Astrocyte of the spinal cord (primary cell): ENCODE measurements around the gene PACRG.

Source experiments
- DNase-seq: peaks from one replicate; pipeline ENCODE4 v3.0.0; 2011; ENCODE audit warnings: low read depth, low spot score
- H3K4me3 ChIP-seq: 2 replicates; pipeline ENCODE4 v1.5.1; 2011; ENCODE audit warnings: low read depth, mild to moderate bottlenecking, low read length, moderate library complexity
- in situ Hi-C: cut with HindIII; loops from 2 replicates; pipeline ENCODE4 v1.10.0; 2017; ENCODE audit warnings: low sequenced_read_pairs
- TF ChIP-seq, protein P1 (sequence below): IDR thresholded peaks from 2 replicates; pipeline ENCODE4 v1.5.1; 2012; ENCODE audit warnings: low read depth, mild to moderate bottlenecking, low read length, inconsistent platforms

The PACRG gene

DNA sequence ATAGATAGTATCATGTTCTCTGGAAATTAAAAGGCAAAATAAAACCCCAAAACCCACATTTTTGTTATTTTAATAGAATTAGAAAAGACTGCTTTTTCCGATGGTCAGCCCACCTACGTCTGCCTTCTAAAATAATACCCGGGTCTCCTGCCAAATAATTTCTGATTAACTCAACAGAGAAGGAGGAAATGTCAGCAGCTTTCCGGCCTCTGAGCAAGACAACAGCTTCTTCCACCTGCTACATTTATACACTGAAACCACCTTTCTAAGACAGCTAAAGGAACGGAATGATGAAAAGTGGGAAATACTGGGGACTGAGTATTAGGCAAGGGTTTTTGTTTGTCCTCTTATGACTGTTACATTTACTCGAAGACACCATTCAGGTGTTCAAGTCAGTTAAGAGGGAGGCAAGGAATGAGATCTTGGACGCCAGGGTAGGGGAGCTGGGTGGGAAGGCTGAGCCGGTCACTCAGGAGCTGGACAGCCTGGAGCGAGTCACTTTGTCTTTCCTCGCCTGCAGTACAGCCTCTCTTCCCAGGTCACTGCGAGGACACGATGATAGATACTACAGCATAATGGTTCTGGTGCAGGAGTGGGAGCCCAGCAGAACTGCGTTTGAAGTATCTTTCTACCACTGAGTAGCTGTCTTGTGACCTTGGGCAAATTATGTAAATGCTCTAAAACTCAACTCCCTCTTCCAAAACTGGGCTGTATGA is 590.5 kb downstream of the PACRG start:
- DNase-seq: no peak
- TF ChIP-seq, protein P1, sequence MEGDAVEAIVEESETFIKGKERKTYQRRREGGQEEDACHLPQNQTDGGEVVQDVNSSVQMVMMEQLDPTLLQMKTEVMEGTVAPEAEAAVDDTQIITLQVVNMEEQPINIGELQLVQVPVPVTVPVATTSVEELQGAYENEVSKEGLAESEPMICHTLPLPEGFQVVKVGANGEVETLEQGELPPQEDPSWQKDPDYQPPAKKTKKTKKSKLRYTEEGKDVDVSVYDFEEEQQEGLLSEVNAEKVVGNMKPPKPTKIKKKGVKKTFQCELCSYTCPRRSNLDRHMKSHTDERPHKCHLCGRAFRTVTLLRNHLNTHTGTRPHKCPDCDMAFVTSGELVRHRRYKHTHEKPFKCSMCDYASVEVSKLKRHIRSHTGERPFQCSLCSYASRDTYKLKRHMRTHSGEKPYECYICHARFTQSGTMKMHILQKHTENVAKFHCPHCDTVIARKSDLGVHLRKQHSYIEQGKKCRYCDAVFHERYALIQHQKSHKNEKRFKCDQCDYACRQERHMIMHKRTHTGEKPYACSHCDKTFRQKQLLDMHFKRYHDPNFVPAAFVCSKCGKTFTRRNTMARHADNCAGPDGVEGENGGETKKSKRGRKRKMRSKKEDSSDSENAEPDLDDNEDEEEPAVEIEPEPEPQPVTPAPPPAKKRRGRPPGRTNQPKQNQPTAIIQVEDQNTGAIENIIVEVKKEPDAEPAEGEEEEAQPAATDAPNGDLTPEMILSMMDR: no peak
- H3K4me3 ChIP-seq: no peak overlapping the region
- in situ Hi-C loops: no loop called here

DNA sequence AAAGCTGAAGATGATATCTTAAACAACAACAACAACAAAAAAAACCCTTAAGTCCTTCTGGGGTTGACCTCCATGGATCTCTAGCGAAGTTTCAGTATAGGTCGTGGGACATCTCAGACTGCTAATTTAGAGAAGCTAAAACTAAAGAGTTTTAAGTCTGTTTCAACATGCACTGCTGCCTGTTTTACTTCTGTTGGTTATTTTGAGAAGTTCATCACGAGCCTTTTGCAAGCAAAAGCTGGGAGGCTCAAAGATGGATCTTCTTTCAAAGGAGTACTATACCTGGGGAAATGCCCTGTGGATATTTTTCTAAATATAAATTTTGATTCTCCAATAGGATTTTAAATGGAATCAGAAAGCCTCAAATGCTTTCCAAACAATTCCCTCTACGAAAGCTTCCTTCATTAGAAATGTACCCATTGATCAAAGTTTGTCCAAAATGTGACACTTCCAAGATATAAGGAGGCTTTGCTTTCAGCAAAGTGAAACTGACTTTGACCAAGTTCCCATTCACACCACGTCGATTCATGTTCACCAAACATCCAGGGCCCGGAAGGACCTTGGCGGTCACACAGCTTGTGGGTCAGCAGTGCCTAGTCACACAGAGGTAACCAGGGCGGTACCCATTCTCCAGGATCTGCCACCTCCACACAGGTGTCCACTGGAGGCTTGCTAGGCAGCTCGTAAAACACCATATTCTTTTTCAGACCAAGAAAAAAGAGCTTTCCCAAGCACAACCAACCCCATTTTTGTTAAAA is 592.0 kb downstream of the PACRG start:
- in situ Hi-C loops: no loop called here

DNA sequence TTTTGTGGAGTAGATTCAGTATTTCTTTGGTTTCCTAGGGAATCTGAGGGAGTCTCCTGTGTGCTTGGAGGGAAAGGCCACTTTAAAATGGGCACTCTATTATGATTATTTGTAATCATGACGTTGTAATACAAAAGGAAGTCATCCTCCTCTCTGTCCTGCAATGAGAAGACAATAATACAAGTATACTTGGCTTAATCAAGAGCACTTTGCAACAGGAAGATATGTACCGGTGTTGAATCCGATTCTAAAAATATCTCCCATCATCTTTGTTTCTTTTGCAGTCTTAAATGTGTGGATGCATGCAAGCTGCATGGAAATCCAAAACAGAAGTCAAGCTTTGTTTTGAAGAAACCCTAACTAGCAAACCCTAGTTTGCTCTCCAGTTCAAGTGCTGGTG is 592.6 kb downstream of the PACRG start:
- no peak overlapping the region for H3K4me3 ChIP-seq
- TF ChIP-seq, protein P1: no peak
- in situ Hi-C loops: no loop called here

More for the DNA sequence above, 592.0 kb downstream of the PACRG start:
- TF ChIP-seq, protein P1: no peak
- DNase-seq: no peak
- no peak overlapping the region for H3K4me3 ChIP-seq

DNA sequence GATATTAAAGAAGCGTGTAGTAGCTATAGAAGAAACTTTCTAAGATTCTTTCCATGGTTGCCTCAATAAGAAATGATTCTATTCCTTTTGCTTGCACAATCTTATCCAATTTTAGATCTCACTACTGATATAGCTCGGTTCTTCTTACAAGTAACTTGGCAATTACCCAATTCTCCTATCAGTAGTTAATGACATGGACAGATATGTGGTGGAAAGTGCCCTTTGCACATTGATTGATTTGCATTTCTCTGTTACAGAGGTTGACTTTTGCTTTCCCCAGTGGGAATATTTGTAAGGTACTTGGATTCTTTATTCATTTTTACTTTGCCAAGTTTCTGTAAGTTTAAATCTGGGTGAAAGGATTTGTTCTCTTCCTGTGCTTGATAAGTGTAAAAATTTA is 593.0 kb downstream of the PACRG start:
- DNase-seq: no peak
- TF ChIP-seq, protein P1: no peak
- H3K4me3 ChIP-seq: no peak overlapping the region
- in situ Hi-C loops: no loop called here

More for the DNA sequence above, 592.6 kb downstream of the PACRG start:
- no peak for DNase-seq

DNA sequence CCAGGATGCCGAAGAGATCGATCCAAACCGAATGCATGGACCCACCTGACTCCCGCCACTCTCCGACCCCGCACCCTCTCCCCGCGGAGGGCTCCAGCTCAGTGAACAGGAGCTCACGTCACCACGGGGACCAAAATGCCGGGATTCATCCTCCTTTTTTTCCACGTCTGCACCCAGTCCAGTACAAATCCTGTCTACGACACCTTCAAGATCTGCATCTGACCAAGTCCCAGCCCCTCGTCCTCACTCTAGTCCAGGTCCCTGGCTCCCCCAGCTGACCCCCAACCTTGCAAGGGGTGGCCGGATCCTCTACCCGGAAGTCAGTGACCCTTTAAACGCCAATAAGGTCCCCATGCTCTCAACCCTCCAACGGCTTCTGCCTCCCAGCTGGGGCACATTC is 593.9 kb downstream of the PACRG start:
- TF ChIP-seq, protein P1: no peak
- DNase-seq: no peak
- in situ Hi-C loops: no loop called here
- no peak overlapping the region for H3K4me3 ChIP-seq

DNA sequence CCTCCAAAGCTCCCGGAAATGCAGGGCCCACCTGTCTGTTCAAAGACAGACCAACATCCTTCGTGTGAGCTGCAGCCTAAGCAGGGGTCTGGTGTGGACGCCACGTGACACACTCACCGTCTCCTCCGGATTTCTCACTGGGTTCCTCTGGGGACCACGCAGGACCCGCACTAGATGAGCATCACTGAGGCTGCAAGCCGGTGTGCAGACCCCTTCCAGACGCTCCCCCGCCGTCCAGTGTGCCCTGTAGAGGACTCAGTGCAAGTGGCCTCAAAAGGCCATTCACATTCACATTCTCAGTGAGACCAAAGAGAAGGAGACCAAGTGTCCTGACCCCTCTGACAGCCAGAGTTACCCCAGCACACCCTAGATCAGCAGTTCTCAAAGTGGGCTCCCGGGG is 595.5 kb downstream of the PACRG start:
- in situ Hi-C loops: no loop called here
- DNase-seq: no peak
- H3K4me3 ChIP-seq: no peak overlapping the region
- TF ChIP-seq, protein P1: no peak
